BJ (cell line): ENCODE results near the gene SPIN1. TPM values are rescaled to one million over a fixed set of nuclear protein-coding genes. Genes with fewer than 3 reads are reported as not detected.
"Not testable (repeated sequence)": the region's sequence is repeated elsewhere in the genome, so short reads cannot be mapped to it uniquely, and the experiment has no call there.

Experiments
- CTCF ChIA-PET: fragments of 350-600 bp; formaldehyde crosslinking; extraction: SDS; loops from one replicate; lab custom pipeline; 2021; ENCODE audit warnings: antibody characterized with exemption, inconsistent platforms; lab: Yijun Ruan, JAX
- POLR2A ChIA-PET: fragments of 300-600 bp; sonication (Branson Sonifier 250); formaldehyde crosslinking; extraction: SDS; loops from one replicate; lab custom pipeline; 2021; ENCODE audit warnings: antibody characterized with exemption; lab: Charles Lee
- DNase-seq: peaks from one replicate; pipeline ENCODE4 v3.0.0-alpha.2; 2011; ENCODE audit warnings: low read depth
- H3K27me3 ChIP-seq: 2 replicates; pipeline ENCODE4 v1.6.0; 2011; ENCODE audit warnings: low read length; ENCODE audit not compliant: control insufficient read depth, insufficient read depth
- H3K36me3 ChIP-seq: 2 replicates; pipeline ENCODE4 v1.5.1; 2011; ENCODE audit warnings: low read length; ENCODE audit not compliant: control insufficient read depth, insufficient read depth
- H3K4me3 ChIP-seq: 2 replicates; pipeline ENCODE4 v1.5.1; 2011; ENCODE audit warnings: low read depth, mild to moderate bottlenecking, control low read depth, low read length
- polyA minus RNA-seq: library from RNA; depleted of rRNA, polyadenylated mRNA; stranded (reverse); fragments of >200 nt; gene quantifications from 2 replicates; pipeline ENCODE4 v1.2.3, GENCODE V29; 2011; rRNA and poly(A)+ RNA removed
- polyA plus RNA-seq: library from polyadenylated mRNA; depleted of rRNA; stranded (reverse); fragments of >200 nt; gene quantifications from 2 replicates; pipeline ENCODE4 v1.2.3, GENCODE V29; 2011; rRNA removed
- TF ChIP-seq, protein P1 (sequence below): IDR thresholded peaks from 2 replicates; pipeline ENCODE4 v1.5.1; 2011; ENCODE audit warnings: low read depth, mild to moderate bottlenecking, control low read depth, inconsistent platforms, low read length, moderate library complexity; ENCODE audit not compliant: insufficient read depth

The SPIN1 gene
- 53.4 and 93.5 TPM in 2 replicates for polyA plus RNA-seq
- polyA minus RNA-seq: 46.6 and 46.7 TPM in 2 replicates

DNA sequence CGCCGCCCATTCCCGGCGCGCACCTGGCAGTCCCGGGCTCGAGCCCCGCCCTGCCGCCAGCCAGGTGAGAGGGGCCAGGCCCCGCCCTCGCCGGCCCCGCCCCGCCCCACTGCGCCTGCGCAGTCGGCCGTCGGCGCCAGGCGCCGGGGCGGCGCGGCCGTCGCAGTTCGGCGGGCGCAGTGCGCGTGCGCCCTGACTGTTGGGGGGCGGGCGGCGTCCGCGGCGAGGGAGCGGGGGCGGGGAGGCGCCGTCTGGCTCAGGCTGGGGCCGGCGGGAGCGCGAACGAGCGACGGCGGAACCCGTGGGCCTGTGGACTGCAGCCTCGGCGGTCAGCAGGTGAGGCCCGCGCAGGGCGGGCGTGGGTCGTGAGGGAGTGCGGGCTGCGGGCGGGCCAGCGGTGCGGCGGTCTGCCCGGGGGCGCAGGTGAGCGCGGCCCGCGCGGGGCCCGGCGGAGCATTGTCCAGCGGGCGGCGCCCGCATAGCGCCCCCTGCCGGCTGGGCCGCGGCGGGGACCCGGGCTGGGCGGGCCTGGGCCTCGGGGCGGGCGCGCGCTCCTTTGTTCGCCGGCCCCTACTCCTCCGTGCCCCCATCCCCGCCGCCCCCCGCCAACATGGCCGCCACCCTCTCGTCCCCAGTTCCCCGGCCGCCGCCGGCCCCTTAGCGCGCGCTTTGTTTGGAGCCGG lies at the start of gene SPIN1:
SPIN1 (plus strand) TSS at position 242 of the 683 bp plus-strand sequence. CDS start 38,096 bp downstream, outside the sequence.
- TF ChIP-seq, protein P1, sequence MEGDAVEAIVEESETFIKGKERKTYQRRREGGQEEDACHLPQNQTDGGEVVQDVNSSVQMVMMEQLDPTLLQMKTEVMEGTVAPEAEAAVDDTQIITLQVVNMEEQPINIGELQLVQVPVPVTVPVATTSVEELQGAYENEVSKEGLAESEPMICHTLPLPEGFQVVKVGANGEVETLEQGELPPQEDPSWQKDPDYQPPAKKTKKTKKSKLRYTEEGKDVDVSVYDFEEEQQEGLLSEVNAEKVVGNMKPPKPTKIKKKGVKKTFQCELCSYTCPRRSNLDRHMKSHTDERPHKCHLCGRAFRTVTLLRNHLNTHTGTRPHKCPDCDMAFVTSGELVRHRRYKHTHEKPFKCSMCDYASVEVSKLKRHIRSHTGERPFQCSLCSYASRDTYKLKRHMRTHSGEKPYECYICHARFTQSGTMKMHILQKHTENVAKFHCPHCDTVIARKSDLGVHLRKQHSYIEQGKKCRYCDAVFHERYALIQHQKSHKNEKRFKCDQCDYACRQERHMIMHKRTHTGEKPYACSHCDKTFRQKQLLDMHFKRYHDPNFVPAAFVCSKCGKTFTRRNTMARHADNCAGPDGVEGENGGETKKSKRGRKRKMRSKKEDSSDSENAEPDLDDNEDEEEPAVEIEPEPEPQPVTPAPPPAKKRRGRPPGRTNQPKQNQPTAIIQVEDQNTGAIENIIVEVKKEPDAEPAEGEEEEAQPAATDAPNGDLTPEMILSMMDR: 0 out of 2 replicates have a peak, but pooled peaks have one; percentile 8
- ChIA-PET CTCF (no interaction called here), POLR2A (no interaction called here)
- Histone ChIP-seq H3K4me3 (peak within 1 kb of the TSS; percentile 92), H3K36me3 (no peaks in the 10 kb centered on the region), H3K27me3 (no peaks in the 10 kb centered on the region)
- no peak for DNase-seq

DNA sequence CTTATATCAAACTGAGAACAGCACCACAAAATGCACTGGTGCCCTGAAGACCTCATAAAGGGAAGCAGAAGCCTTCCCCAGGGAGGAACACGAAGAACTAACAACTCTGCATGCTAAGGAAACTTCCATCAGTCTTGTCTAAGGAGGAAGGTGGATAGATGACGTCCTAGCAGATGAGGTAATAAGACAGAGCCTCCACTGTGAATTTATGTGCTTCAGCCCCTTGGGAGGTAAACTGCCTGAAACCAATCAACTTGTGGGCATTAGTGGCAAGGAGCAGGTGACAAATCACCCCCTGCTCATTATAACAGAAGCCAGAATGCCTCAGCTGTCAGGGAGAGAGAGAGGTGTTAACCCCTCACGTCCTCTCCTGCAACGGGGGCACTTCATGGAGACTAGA lies 48.9 kb upstream of the SPIN1 start:
- no peaks in the 10 kb centered on the region for H3K27me3 ChIP-seq
- H3K4me3 ChIP-seq: no peak overlapping the region
- TF ChIP-seq, protein P1: no peak
- no peaks in the 10 kb centered on the region for H3K36me3 ChIP-seq
- POLR2A ChIA-PET: no interaction called here
- DNase-seq: no peak
- CTCF ChIA-PET: no interaction called here

- Histone ChIP-seq H3K27me3 (no peaks in the 10 kb centered on the region), H3K36me3 (no peaks in the 10 kb centered on the region), H3K4me3 (no peak overlapping the region)
- POLR2A ChIA-PET: no interaction called here
- DNase-seq: no peak
- CTCF ChIA-PET: no interaction called here
- TF ChIP-seq, protein P1: no peak
Measured at GRCh38 chr9:88342246-88342645, 46.0 kb upstream of the SPIN1 start.

DNA sequence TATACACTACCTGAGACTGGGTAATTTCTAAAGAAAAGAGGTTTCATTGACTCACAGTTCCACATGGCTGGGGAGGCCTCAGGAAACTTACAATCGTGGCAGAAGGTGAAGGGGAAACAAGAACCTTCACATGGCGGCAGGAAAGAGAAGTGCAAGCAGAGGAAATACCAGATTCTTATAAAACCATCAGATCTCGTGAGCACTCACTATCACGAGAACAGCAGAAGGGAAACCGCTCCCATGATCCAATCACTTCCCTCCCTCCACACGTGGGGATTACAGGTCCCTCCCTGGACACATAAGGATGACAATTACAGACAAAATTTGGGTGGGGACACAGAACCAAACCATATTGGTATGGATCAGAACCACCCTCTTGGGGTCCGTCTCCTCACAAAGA lies 44.2 kb upstream of the SPIN1 start:
- DNase-seq: no peak
- TF ChIP-seq, protein P1: no peak
- Histone ChIP-seq H3K4me3 (no peak overlapping the region), H3K36me3 (no peaks in the 10 kb centered on the region), H3K27me3 (no peaks in the 10 kb centered on the region)
- ChIA-PET CTCF (no interaction called here), POLR2A (no interaction called here)

GRCh38 chr9:88350354-88350753 lies 37.9 kb upstream of the SPIN1 start:
- POLR2A ChIA-PET, H3K27me3 ChIP-seq, H3K4me3 ChIP-seq, H3K36me3 ChIP-seq, DNase-seq: not testable (repeated sequence)
- CTCF ChIA-PET: interaction anchor here (0.6 kb wide), 1 partner anchor 61 kb away, joined by 3 read pairs; no protein-coding TSS in a partner anchor
